ENCODE results near the gene OPCML.

GRCh38 chr11:132821014-132821413 lies 711.3 kb downstream of the OPCML start:
- TF ChIP-seq CTCF (IDR thresholded peaks at IDR 0.05; ENCODE audit: low read length): no peak
- no peak for TF ChIP-seq EZH2 (IDR thresholded peaks at IDR 0.05; ENCODE audit: borderline replicate concordance, low read length)

All from OCI-LY1 (cell line).